Mucosa of rectum (tissue), 2 donors: Measurements from ENCODE around the gene CD4.

Source experiments
- H3K27ac ChIP-seq, 2 donors: one replicate each; pipeline ENCODE4 v1.7.0; 2013; ENCODE audit warnings: inconsistent platforms in 2 of 2, low read depth in 2 of 2, low read length in 2 of 2
- H3K27me3 ChIP-seq, 2 donors: one replicate each; pipeline ENCODE4 v1.7.0; 2013; ENCODE audit warnings: low read length in 2 of 2; ENCODE audit not compliant: control insufficient read depth in 2 of 2, insufficient read depth in 2 of 2
- H3K36me3 ChIP-seq, 2 donors: one replicate each; pipeline ENCODE4 v1.7.0; 2013; ENCODE audit warnings: low read length in 2 of 2; ENCODE audit not compliant: control insufficient read depth in 2 of 2, insufficient read depth in 2 of 2
- H3K4me1 ChIP-seq, 2 donors: one replicate each; pipeline ENCODE4 v1.7.0; 2013; ENCODE audit warnings: low read length in 2 of 2, mild to moderate bottlenecking in 1 of 2; ENCODE audit not compliant: control insufficient read depth in 2 of 2, insufficient read depth in 2 of 2
- H3K4me3 ChIP-seq, 2 donors: one replicate each; pipeline ENCODE4 v1.7.0; 2013; ENCODE audit warnings: low read length in 2 of 2
- H3K9ac ChIP-seq, 2 donors: one replicate each; pipeline ENCODE4 v1.7.0; 2013; ENCODE audit warnings: low read length in 2 of 2, low read depth in 1 of 2, mild to moderate bottlenecking in 1 of 2
- H3K9me3 ChIP-seq, 2 donors: one replicate each; pipeline ENCODE4 v1.7.0; 2013; ENCODE audit warnings: low read length in 2 of 2; ENCODE audit not compliant: control insufficient read depth in 2 of 2
- donor health status: healthy.
- donor health status: Normal muscosa, but diverticular disease.

CD4 gene

GRCh38 chr12:6834254-6834653 lies 44.9 kb downstream of the CD4 start:
- Histone ChIP-seq H3K4me1 (peaks cover 2 to 7% of the 10 kb centered on the region in 2 donors), H3K36me3 (peaks cover 0 to 3% of the 10 kb centered on the region in 2 donors), H3K9me3 (no peaks in the 10 kb centered on the region), H3K4me3 (no peak overlapping the region), H3K27me3 (peaks cover 9% of the 10 kb centered on the region in 2 donors), H3K27ac (no peak overlapping the region), H3K9ac (no peak overlapping the region)

GRCh38 chr12:6834873-6835272 lies 45.5 kb downstream of the CD4 start:
- Histone ChIP-seq H3K4me1 (peaks cover 1 to 2% of the 10 kb centered on the region in 2 donors), H3K27ac (no peak overlapping the region), H3K4me3 (no peak overlapping the region), H3K9me3 (no peaks in the 10 kb centered on the region), H3K9ac (no peak overlapping the region), H3K36me3 (peaks cover 0 to 3% of the 10 kb centered on the region in 2 donors), H3K27me3 (peaks cover 3 to 6% of the 10 kb centered on the region in 2 donors)

DNA sequence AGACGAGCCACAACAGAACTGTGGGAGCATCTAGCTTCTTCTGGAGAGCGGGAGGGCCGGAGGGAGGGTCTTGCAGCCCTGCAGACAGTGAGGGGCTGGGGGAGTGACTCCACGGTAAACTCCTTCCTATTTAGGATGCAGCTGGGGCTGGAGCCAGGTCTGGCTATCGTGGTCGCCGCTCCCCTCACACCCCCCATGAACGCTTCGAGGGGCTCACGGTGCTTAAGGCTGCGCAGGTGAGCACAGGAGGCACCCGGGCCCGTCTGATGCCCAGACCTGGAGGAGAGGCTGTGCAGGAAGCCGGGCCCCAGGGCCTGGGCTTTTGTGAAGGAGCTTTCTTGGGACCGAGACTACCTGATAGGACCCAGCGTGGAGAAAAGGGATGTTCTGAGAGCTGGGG lies 47.5 kb downstream of the CD4 start:
- Histone ChIP-seq H3K9ac (no peak overlapping the region), H3K4me1 (peaks cover 0 to 2% of the 10 kb centered on the region in 2 donors), H3K9me3 (no peaks in the 10 kb centered on the region), H3K27me3 (no peaks in the 10 kb centered on the region), H3K36me3 (no peaks in the 10 kb centered on the region), H3K4me3 (no peak overlapping the region), H3K27ac (no peak overlapping the region)

DNA sequence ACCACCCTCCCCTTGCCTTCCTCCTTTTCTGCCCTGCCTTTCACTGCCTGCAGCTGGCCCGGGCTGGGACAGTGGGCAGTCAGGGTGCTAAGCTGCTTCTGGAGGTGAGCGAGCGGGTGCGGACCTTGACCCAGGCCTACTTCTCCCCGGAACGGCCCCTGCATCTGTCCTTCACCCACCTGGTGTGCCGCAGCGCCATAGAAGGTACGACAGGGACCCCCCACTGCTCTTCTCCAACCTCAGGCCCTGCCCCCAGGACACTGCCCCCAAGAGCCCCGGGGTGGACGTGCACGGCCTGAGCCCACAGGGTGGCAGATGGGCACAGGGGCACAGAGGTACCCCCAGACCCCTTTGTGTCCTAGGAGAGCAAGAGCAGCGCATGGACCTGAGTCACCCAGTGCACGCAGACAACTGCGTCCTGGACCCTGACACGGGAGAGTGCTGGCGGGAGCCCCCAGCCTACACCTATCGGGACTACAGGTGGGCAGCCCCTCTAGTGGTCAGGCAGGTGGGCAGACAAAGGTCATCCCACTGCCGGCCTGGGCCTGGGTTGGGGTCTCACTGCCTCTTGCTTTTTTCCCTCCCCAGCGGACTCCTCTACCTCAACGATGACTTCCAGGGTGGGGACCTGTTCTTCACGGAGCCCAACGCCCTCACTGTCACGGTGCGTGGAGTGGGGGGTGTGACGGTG lies 48.2 kb downstream of the CD4 start:
- H3K4me3 ChIP-seq: no peak overlapping the region
- H3K9ac ChIP-seq: no peak overlapping the region
- peaks cover 0 to 2% of the 10 kb centered on the region in 2 donors for H3K4me1 ChIP-seq
- H3K9me3 ChIP-seq: no peaks in the 10 kb centered on the region
- no peaks in the 10 kb centered on the region for H3K36me3 ChIP-seq
- no peak overlapping the region for H3K27ac ChIP-seq
- H3K27me3 ChIP-seq: no peaks in the 10 kb centered on the region

DNA sequence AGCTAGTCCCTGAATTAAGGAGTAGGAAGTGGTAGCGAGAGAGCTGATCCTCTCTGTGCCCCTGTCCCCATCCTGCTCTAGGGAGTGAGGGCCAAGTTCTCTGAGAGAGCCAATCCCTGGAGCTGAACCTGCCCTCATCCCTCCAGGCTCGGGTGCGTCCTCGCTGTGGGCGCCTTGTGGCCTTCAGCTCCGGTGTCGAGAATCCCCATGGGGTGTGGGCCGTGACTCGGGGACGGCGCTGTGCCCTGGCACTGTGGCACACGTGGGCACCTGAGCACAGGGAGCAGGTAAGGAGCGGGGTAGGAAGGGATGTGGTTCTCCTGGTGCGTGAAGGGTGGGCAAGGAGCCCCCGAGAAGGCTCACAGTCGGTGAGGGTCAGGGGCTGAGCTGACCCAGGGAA lies 49.5 kb downstream of the CD4 start:
- Histone ChIP-seq H3K36me3 (no peaks in the 10 kb centered on the region), H3K9me3 (no peaks in the 10 kb centered on the region), H3K4me3 (no peak overlapping the region), H3K4me1 (peaks cover 0 to 2% of the 10 kb centered on the region in 2 donors), H3K27me3 (no peaks in the 10 kb centered on the region), H3K9ac (no peak overlapping the region), H3K27ac (no peak overlapping the region)

GRCh38 chr12:6839482-6840201 lies 50.3 kb downstream of the CD4 start:
- peaks cover 0 to 2% of the 10 kb centered on the region in 2 donors for H3K4me1 ChIP-seq
- no peak overlapping the region for H3K9ac ChIP-seq
- peak overlapping the region in 1 of 2 donors; percentile 52 for H3K27ac ChIP-seq
- H3K9me3 ChIP-seq: no peaks in the 10 kb centered on the region
- H3K36me3 ChIP-seq: no peaks in the 10 kb centered on the region
- H3K27me3 ChIP-seq: no peaks in the 10 kb centered on the region
- no peak overlapping the region for H3K4me3 ChIP-seq

DNA sequence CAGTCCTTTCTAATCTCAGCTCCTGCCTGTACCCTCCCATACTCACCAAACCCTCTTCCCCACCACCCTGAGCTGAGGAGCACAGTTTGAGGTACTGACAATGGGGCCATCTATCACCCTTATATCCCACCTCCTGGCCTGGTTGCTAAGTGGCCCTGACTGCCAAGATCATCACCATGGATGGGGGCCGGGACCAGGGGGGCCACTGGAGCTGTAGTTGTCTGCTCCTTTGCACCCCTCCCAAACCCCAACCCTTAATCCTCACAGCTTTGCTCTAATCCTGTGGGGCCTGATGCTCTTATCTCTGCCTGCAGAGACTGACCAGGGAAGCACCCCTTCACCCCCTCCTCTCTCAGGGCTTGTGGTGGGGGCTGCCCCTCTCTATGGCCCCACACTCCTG lies 51.0 kb downstream of the CD4 start:
- Histone ChIP-seq H3K9ac (no peak overlapping the region), H3K4me3 (no peak overlapping the region), H3K9me3 (no peaks in the 10 kb centered on the region), H3K27ac (peak overlapping the region in 1 of 2 donors; percentile 52), H3K4me1 (peaks cover 0 to 2% of the 10 kb centered on the region in 2 donors), H3K27me3 (no peaks in the 10 kb centered on the region), H3K36me3 (no peaks in the 10 kb centered on the region)

DNA sequence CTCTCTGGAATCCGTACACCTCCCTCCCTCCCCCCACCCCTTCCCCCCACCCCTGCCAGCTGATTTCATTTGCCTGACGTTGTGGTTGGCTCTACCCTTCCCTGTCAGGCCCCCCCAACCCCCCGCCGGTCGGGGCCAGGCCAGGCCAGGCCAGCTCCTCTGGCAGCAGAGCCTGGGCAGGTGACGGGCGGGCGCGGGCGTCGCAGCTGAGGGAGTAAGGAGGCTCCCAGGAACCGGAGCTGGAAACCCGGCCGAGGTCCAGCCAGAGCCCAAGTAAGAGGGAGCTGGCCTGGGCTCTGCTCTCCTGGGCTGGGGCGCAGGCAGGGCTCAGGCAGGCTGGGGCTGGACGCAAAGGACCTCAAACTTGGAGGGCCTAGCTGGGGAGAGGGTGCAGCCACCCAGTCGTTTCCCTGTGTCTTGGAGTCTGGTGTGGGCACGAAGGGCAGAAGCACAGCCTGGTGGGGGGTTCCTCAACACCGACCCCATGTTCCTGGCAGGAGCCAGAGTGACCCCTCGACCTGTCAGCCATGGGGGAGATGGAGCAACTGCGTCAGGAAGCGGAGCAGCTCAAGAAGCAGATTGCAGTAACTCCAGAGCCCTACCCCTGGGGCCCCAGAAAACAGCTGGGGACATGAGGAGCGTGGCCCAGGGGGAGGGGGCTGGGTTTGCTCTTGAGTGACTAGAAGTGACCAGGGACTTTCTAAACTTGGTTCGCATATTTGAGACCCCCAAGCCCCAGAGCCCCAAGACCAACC lies 51.6 kb downstream of the CD4 start, which contains the start of gene GNB3:
Gene GNB3 (plus strand): TSS at position 165 of the 755 bp plus-strand sequence. CDS start 363 bp downstream, at position 528.
- H3K4me3 ChIP-seq: no peak within 1 kb of the TSS
- H3K4me1 ChIP-seq: no peaks in the 10 kb centered on the region
- H3K9me3 ChIP-seq: no peaks in the 10 kb centered on the region
- peak within 1 kb of the TSS in 1 of 2 donors; percentile 52 for H3K27ac ChIP-seq
- H3K36me3 ChIP-seq: peaks cover 0 to 1% of the 10 kb centered on the region in 2 donors
- H3K27me3 ChIP-seq: no peaks in the 10 kb centered on the region
- H3K9ac ChIP-seq: no peak within 1 kb of the TSS

- H3K36me3 ChIP-seq: peaks cover 4 to 8% of the 10 kb centered on the region in 2 donors
These were observed 52.7 kb downstream of the CD4 start for GRCh38 chr12:6842075-6842474.

More at GRCh38 chr12:6842075-6842474, 52.7 kb downstream of the CD4 start:
- Histone ChIP-seq H3K4me3 (no peak overlapping the region), H3K9ac (no peak overlapping the region), H3K4me1 (no peaks in the 10 kb centered on the region), H3K9me3 (no peaks in the 10 kb centered on the region), H3K27me3 (no peaks in the 10 kb centered on the region), H3K27ac (no peak overlapping the region)
